Natural killer cell treated with Interleukin-12 subunit alpha and Interleukin-12 subunit beta and Interleukin-15 and Interleukin-18, amount 100 ng/mL, for 72 hours (primary cell): ENCODE data around the gene SUN1. TPM values are rescaled to one million over a fixed set of nuclear protein-coding genes. Genes with fewer than 3 reads are reported as not detected.

ENCODE experiments used
- ATAC-seq, 2 donors: fragments of 150-1000 bp; cut with Tn5 transposase in 1 of 2; sonication (Bioruptor Pico), chemical (Tn5 transposase) in 1 of 2; 2 replicates each; pipeline ENCODE4 v1.10.0; 2021
- DNase-seq: peaks from one replicate; pipeline ENCODE4 v3.0.0; 2022; ENCODE audit warnings: low spot score
- H3K27ac Mint-ChIP-seq, 2 donors: 1 replicate in 1 of 2; 2 replicates in 1 of 2; pipeline ENCODE4 v1.8.0; 2022; ENCODE audit warnings: mixed read lengths in 2 of 2, mild to moderate bottlenecking in 1 of 2, moderate library complexity in 1 of 2
- H3K27me3 Mint-ChIP-seq, 2 donors: 1 replicate in 1 of 2; 2 replicates in 1 of 2; pipeline ENCODE4 v1.8.0; 2022; ENCODE audit warnings: mixed read lengths in 2 of 2
- H3K36me3 Mint-ChIP-seq: one replicate; pipeline ENCODE4 v1.8.0; 2022; ENCODE audit warnings: mixed read lengths
- H3K4me1 Mint-ChIP-seq, 2 donors: 1 replicate in 1 of 2; 2 replicates in 1 of 2; pipeline ENCODE4 v1.8.0; 2022; ENCODE audit warnings: low read depth in 2 of 2, mixed read lengths in 2 of 2, mild to moderate bottlenecking in 1 of 2
- H3K4me3 Mint-ChIP-seq: one replicate; pipeline ENCODE4 v1.8.0; 2022; ENCODE audit warnings: mixed read lengths
- H3K9me3 Mint-ChIP-seq: 2 replicates; pipeline ENCODE4 v1.8.0; 2022; ENCODE audit warnings: mixed read lengths
- total RNA-seq, 2 donors: library from RNA; stranded (reverse); gene quantifications; one replicate each; pipeline ENCODE4 v1.2.3, GENCODE V29; 2022

Gene SUN1
- total RNA-seq, 2 donors from 2014 or later: 34.3 to 50.4 TPM

- Mint-ChIP-seq H3K4me3 (no peak overlapping the region), H3K4me1 (peaks cover 9 to 13% of the 10 kb centered on the region in 2 donors), H3K9me3 (no peaks in the 10 kb centered on the region), H3K36me3 (peaks cover 19% of the 10 kb centered on the region), H3K27ac (no peak overlapping the region), H3K27me3 (no peaks in the 10 kb centered on the region)
- ATAC-seq (no peak), DNase-seq (peak; percentile 44)
Observed at GRCh38 chr7:894927-895450, 62.7 kb downstream of the SUN1 start.

- DNase-seq (peak; percentile 46), ATAC-seq (no peak)
- Mint-ChIP-seq H3K9me3 (no peaks in the 10 kb centered on the region), H3K4me1 (peaks cover 9 to 13% of the 10 kb centered on the region in 2 donors), H3K27me3 (no peaks in the 10 kb centered on the region), H3K27ac (no peak overlapping the region), H3K4me3 (no peak overlapping the region), H3K36me3 (peaks cover 19% of the 10 kb centered on the region)
Observed at GRCh38 chr7:895451-896052, 63.3 kb downstream of the SUN1 start.

- Mint-ChIP-seq H3K36me3 (peaks cover 19% of the 10 kb centered on the region), H3K27me3 (no peaks in the 10 kb centered on the region), H3K4me1 (peaks cover 9 to 13% of the 10 kb centered on the region in 2 donors), H3K9me3 (no peaks in the 10 kb centered on the region), H3K4me3 (no peak overlapping the region), H3K27ac (no peak overlapping the region)
- DNase-seq (peak; percentile 41), ATAC-seq (no peak)
Observed at GRCh38 chr7:896346-897075, 64.2 kb downstream of the SUN1 start.

- no peaks in the 10 kb centered on the region for H3K27me3 Mint-ChIP-seq
- ATAC-seq: no peak
- H3K9me3 Mint-ChIP-seq: no peaks in the 10 kb centered on the region
- peak; percentile 49 for DNase-seq
- H3K27ac Mint-ChIP-seq: no peak overlapping the region
- H3K4me1 Mint-ChIP-seq: peaks cover 9 to 13% of the 10 kb centered on the region in 2 donors
- no peak overlapping the region for H3K4me3 Mint-ChIP-seq
- peaks cover 19% of the 10 kb centered on the region for H3K36me3 Mint-ChIP-seq
Observed at GRCh38 chr7:897086-897485, 64.8 kb downstream of the SUN1 start.

- peaks cover 3 to 16% of the 10 kb centered on the region in 2 donors for H3K4me1 Mint-ChIP-seq
- no peak overlapping the region for H3K27ac Mint-ChIP-seq
- H3K27me3 Mint-ChIP-seq: no peaks in the 10 kb centered on the region
- DNase-seq (peak; percentile 50), ATAC-seq (no peak)
- H3K9me3 Mint-ChIP-seq: no peaks in the 10 kb centered on the region
- peaks cover 11% of the 10 kb centered on the region for H3K36me3 Mint-ChIP-seq
- no peak overlapping the region for H3K4me3 Mint-ChIP-seq
Observed at GRCh38 chr7:897771-898376, 65.6 kb downstream of the SUN1 start.

GRCh38 chr7:898460-898854 lies 66.2 kb downstream of the SUN1 start:
- Mint-ChIP-seq H3K27me3 (no peaks in the 10 kb centered on the region), H3K27ac (no peak overlapping the region), H3K36me3 (peaks cover 6% of the 10 kb centered on the region), H3K4me3 (no peak overlapping the region), H3K4me1 (peaks cover 0 to 13% of the 10 kb centered on the region in 2 donors), H3K9me3 (no peaks in the 10 kb centered on the region)
- ATAC-seq (no peak), DNase-seq (peak; percentile 57)

GRCh38 chr7:898855-899681 lies 66.8 kb downstream of the SUN1 start:
- peak; percentile 63 for DNase-seq
- Mint-ChIP-seq H3K27me3 (no peaks in the 10 kb centered on the region), H3K4me3 (no peak overlapping the region), H3K36me3 (peaks cover 6% of the 10 kb centered on the region), H3K9me3 (no peaks in the 10 kb centered on the region), H3K4me1 (peaks cover 0 to 12% of the 10 kb centered on the region in 2 donors), H3K27ac (no peak overlapping the region)
- ATAC-seq: no peak

GRCh38 chr7:899806-900205 lies 67.5 kb downstream of the SUN1 start:
- peaks cover 6% of the 10 kb centered on the region for H3K36me3 Mint-ChIP-seq
- no peak for DNase-seq
- no peak overlapping the region for H3K4me3 Mint-ChIP-seq
- no peak for ATAC-seq
- H3K27ac Mint-ChIP-seq: no peak overlapping the region
- H3K9me3 Mint-ChIP-seq: no peaks in the 10 kb centered on the region
- H3K4me1 Mint-ChIP-seq: peaks cover 0 to 10% of the 10 kb centered on the region in 2 donors
- H3K27me3 Mint-ChIP-seq: no peaks in the 10 kb centered on the region

- Mint-ChIP-seq H3K36me3 (peaks cover 6% of the 10 kb centered on the region), H3K27me3 (no peaks in the 10 kb centered on the region), H3K4me3 (no peak overlapping the region), H3K4me1 (peaks cover 0 to 14% of the 10 kb centered on the region in 2 donors), H3K27ac (no peak overlapping the region), H3K9me3 (no peaks in the 10 kb centered on the region)
- no peak for DNase-seq
- ATAC-seq: no peak
Observed at GRCh38 chr7:900331-901040, 68.2 kb downstream of the SUN1 start.

- DNase-seq (no peak), ATAC-seq (peak in 1 of 2 donors; percentile 1)
- Mint-ChIP-seq H3K27me3 (no peaks in the 10 kb centered on the region), H3K36me3 (peaks cover 4% of the 10 kb centered on the region), H3K4me1 (peaks cover 0 to 13% of the 10 kb centered on the region in 2 donors), H3K27ac (no peak overlapping the region), H3K9me3 (no peaks in the 10 kb centered on the region), H3K4me3 (no peak overlapping the region)
Observed at GRCh38 chr7:901041-901387, 68.7 kb downstream of the SUN1 start.

GRCh38 chr7:901388-902154 lies 69.3 kb downstream of the SUN1 start:
- no peaks in the 10 kb centered on the region for H3K36me3 Mint-ChIP-seq
- H3K27me3 Mint-ChIP-seq: no peaks in the 10 kb centered on the region
- no peak overlapping the region for H3K27ac Mint-ChIP-seq
- no peaks in the 10 kb centered on the region for H3K9me3 Mint-ChIP-seq
- ATAC-seq: peak; percentile 63 to 80
- peak; percentile 76 for DNase-seq
- peaks cover 0 to 11% of the 10 kb centered on the region in 2 donors for H3K4me1 Mint-ChIP-seq
- no peak overlapping the region for H3K4me3 Mint-ChIP-seq

GRCh38 chr7:902996-903395 lies 70.7 kb downstream of the SUN1 start:
- Mint-ChIP-seq H3K27ac (no peak overlapping the region), H3K9me3 (no peaks in the 10 kb centered on the region), H3K4me3 (no peak overlapping the region), H3K36me3 (no peaks in the 10 kb centered on the region), H3K27me3 (no peaks in the 10 kb centered on the region), H3K4me1 (peaks cover 0 to 11% of the 10 kb centered on the region in 2 donors)
- DNase-seq (peak; percentile 46), ATAC-seq (no peak)
